IMR-90 (cell line): ENCODE data around the gene HELZ. TPM values are rescaled to one million over a fixed set of nuclear protein-coding genes. Genes with fewer than 3 reads are reported as not detected.
A peak's percentile ranks its signal among the peaks of the same experiment; 100 is the strongest.

Source experiments
- ATAC-seq: fragments of 200-7000 bp; cut with Tn5 transposase; 2 replicates; pipeline ENCODE4 v1.9.1; 2020; ENCODE audit warnings: low read depth, mild to moderate bottlenecking, moderate library complexity
- BruUV-seq: library from RNA; stranded (reverse); fragments of 400-500 nt; replicated peaks from 2 replicates; lab custom pipeline; 2021; lab: Mats Ljungman, UMichigan
- CTCF ChIA-PET: fragments of 300-600 bp; formaldehyde crosslinking; extraction: SDS; loops from one replicate; lab custom pipeline; 2021; ENCODE audit warnings: antibody characterized with exemption; lab: Yijun Ruan, JAX
- POLR2A ChIA-PET: fragments of 300-600 bp; sonication (Branson Sonifier 250); formaldehyde crosslinking; loops from one replicate; lab custom pipeline; 2022; ENCODE audit warnings: antibody characterized with exemption; ENCODE audit not compliant: unreplicated experiment; lab: Charles Lee
- DNase-seq: peaks from one replicate; pipeline ENCODE4 v3.0.0; 2013
- H2AFZ ChIP-seq: replicated peaks from 2 replicates; pipeline ENCODE3; 2013; ENCODE audit warnings: low read length, mild to moderate bottlenecking; ENCODE audit not compliant: poor library complexity
- H2AK5ac ChIP-seq: 2 replicates; pipeline ENCODE4 v1.6.1; 2013; ENCODE audit warnings: low read depth, low read length, inconsistent platforms
- H2AK9ac ChIP-seq: replicated peaks from 2 replicates; pipeline ENCODE3; 2013; ENCODE audit warnings: mild to moderate bottlenecking, low read depth, low read length, moderate library complexity; ENCODE audit not compliant: poor library complexity
- H2BK120ac ChIP-seq: 2 replicates; pipeline ENCODE4 v1.6.1; 2013; ENCODE audit warnings: low read depth, low read length, inconsistent platforms
- H2BK15ac ChIP-seq: 3 replicates; pipeline ENCODE4 v1.6.1; 2013; ENCODE audit warnings: low read depth, low read length, inconsistent platforms
- H2BK20ac ChIP-seq: 2 replicates; pipeline ENCODE4 v1.6.1; 2013; ENCODE audit warnings: low read depth, mild to moderate bottlenecking, inconsistent platforms, low read length, moderate library complexity
- H2BK5ac ChIP-seq: 2 replicates; pipeline ENCODE4 v1.6.1; 2013; ENCODE audit warnings: mild to moderate bottlenecking, low read depth, low read length, inconsistent platforms; ENCODE audit not compliant: poor library complexity, severe bottlenecking
- H3K14ac ChIP-seq: replicated peaks from 2 replicates; pipeline ENCODE4 v1.6.1; 2013; ENCODE audit warnings: low read depth, low read length, inconsistent platforms
- H3K18ac ChIP-seq: 2 replicates; pipeline ENCODE4 v1.6.1; 2013; ENCODE audit warnings: low read depth, low read length, control low read depth
- H3K23ac ChIP-seq: 2 replicates; pipeline ENCODE4 v1.6.1; 2013; ENCODE audit warnings: low read depth, low read length, inconsistent platforms
- H3K27ac ChIP-seq: 2 replicates; pipeline ENCODE4 v1.5.1; 2013; ENCODE audit warnings: mild to moderate bottlenecking, control low read depth, low read length; ENCODE audit not compliant: insufficient read depth
- H3K27me3 ChIP-seq: 2 replicates; pipeline ENCODE4 v1.6.1; 2013; ENCODE audit warnings: low read length; ENCODE audit not compliant: control insufficient read depth, insufficient read depth
- H3K36me3 ChIP-seq: 2 replicates; pipeline ENCODE4 v1.6.1; 2013; ENCODE audit warnings: low read length, mixed read lengths; ENCODE audit not compliant: control insufficient read depth, insufficient read depth
- H3K4ac ChIP-seq: 2 replicates; pipeline ENCODE4 v1.6.1; 2013; ENCODE audit warnings: low read depth, low read length, inconsistent platforms
- H3K4me1 ChIP-seq: 2 replicates; pipeline ENCODE4 v1.6.1; 2013; ENCODE audit warnings: low read length, mixed read lengths; ENCODE audit not compliant: control insufficient read depth, insufficient read depth
- H3K4me2 ChIP-seq: 2 replicates; pipeline ENCODE4 v1.6.1; 2013; ENCODE audit warnings: low read depth, mild to moderate bottlenecking, control low read depth, low read length, moderate library complexity
- H3K4me3 ChIP-seq: 2 replicates; pipeline ENCODE4 v1.5.1; 2013; ENCODE audit warnings: low read depth, mild to moderate bottlenecking, control low read depth, low read length, moderate library complexity; ENCODE audit not compliant: insufficient read depth
- H3K56ac ChIP-seq: 2 replicates; pipeline ENCODE4 v1.6.1; 2013; ENCODE audit warnings: low read length, inconsistent platforms; ENCODE audit not compliant: insufficient read depth; ENCODE audit errors: extremely low read depth
- H3K79me1 ChIP-seq, 2 experiments: 2 replicates each; pipeline ENCODE4 v1.6.1; 2013; ENCODE audit warnings: low read length in 2 of 2, inconsistent platforms in 1 of 2, low read depth in 1 of 2
- H3K9ac ChIP-seq: 2 replicates; pipeline ENCODE4 v1.6.1; 2013; ENCODE audit warnings: low read depth, low read length, control low read depth
- H3K9me1 ChIP-seq: 2 replicates; pipeline ENCODE4 v1.6.1; 2013; ENCODE audit warnings: low read length, inconsistent platforms; ENCODE audit not compliant: insufficient read depth
- H3K9me3 ChIP-seq: 2 replicates; pipeline ENCODE4 v1.6.1; 2013; ENCODE audit warnings: low read length; ENCODE audit not compliant: control insufficient read depth, insufficient read depth
- H4K20me1 ChIP-seq: 2 replicates; pipeline ENCODE4 v1.6.1; 2013; ENCODE audit warnings: low read length, inconsistent platforms; ENCODE audit not compliant: insufficient read depth
- H4K5ac ChIP-seq: 2 replicates; pipeline ENCODE4 v1.6.1; 2013; ENCODE audit warnings: mild to moderate bottlenecking, low read depth, low read length, control low read depth
- H4K8ac ChIP-seq, 2 experiments: 2 replicates each; pipeline ENCODE4 v1.6.1; 2013; ENCODE audit warnings: low read depth in 2 of 2, low read length in 2 of 2, control low read depth in 1 of 2, inconsistent platforms in 1 of 2
- H4K91ac ChIP-seq: 2 replicates; pipeline ENCODE4 v1.6.1; 2013; ENCODE audit warnings: low read depth, low read length, inconsistent platforms; ENCODE audit not compliant: insufficient read depth
- CHD1 ChIP-seq: IDR thresholded peaks from 2 replicates; pipeline ENCODE4 v1.6.1; 2012; ENCODE audit warnings: low read depth, low read length, improper control_type of control experiment
- FOS ChIP-seq: fragments of 150-350 bp; IDR thresholded peaks from 2 replicates; pipeline ENCODE4 v1.6.1; 2016; ENCODE audit warnings: low read depth, low read length
- MXI1 ChIP-seq: IDR thresholded peaks from 2 replicates; pipeline ENCODE4 v1.6.1; 2012; ENCODE audit warnings: low read depth, mild to moderate bottlenecking, low read length, moderate library complexity, borderline replicate concordance
- WGBS, 2 experiments: methylation state at CpG; one replicate each; pipeline versions ENCODE4 v1.1.5 to v1.1.7; 2013; ENCODE audit warnings: missing lambda C conversion rate in 2 of 2; ENCODE audit not compliant: insufficient read length in 1 of 2; ENCODE audit errors: extremely low coverage in 2 of 2; 5-methylcytosine and 5-hydroxymethylcytosine counted together
- dilution Hi-C: fragments of 300-500 bp; cut with HindIII; formaldehyde crosslinking; loops from one replicate; pipeline ENCODE4 v1.14.3; 2018; ENCODE audit warnings: low sequenced_read_pairs; ENCODE audit not compliant: unreplicated experiment
- in situ Hi-C: fragments of 300-500 bp; cut with MboI; formaldehyde crosslinking; loops from 3 replicates; pipeline ENCODE4 v1.14.3; 2019; ENCODE audit warnings: low sequenced_read_pairs, inconsistent platforms, mixed read lengths
- intact Hi-C: fragments of 100-400 bp; cut with micrococcal nuclease; formaldehyde crosslinking; loops from 2 replicates; pipeline ENCODE4 v1.10.0; 2022
- polyA plus RNA-seq, 3 experiments: library from polyadenylated mRNA; depleted of rRNA; stranded (reverse); fragments of >200 nt; gene quantifications; 2 replicates each; pipeline ENCODE4 v1.2.3, GENCODE V29; 2012; ENCODE audit warnings: low replicate concordance in 1 of 3
- total RNA-seq: library from RNA; depleted of rRNA; stranded (reverse); fragments of >200 nt; gene quantifications from 2 replicates; pipeline ENCODE4 v1.2.3, GENCODE V29; 2012

HELZ gene
- total and polyA plus RNA-seq, 2 of the 4 experiments (the other 2 are of a cell fraction): 8.0 to 60.6 TPM

DNA sequence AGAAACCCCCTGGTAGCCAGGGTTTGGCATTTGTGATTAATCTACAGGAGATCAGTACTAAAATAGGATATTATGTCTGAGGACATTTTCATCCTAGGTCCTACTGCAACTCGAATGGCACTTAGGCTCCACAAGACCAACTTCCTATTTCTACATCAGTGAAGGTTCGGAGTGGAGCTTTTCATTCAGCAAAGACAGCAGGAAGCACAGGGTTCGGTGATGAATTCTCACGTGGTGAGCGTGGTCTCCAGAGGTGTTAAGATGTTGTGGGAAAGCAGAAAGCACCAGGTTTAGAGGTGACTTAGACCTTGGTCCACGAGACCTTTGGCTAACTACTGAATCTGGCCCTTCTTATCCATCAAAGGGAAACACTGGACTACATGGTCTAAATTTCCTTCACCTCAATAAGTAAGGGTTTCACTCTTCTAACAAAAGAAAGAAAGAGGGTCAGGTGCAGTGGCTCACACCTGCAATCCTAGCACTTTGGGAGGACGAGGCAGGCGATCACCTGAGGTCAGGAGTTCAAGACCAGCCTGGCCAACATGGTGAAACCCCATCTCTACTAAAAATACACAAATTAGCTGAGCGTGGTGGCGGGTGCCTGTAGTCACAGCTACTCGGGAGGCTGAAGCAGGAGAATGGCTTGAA, 13.9 kb upstream of the HELZ start:
- Histone ChIP-seq H3K56ac (no peak overlapping the region), H3K23ac (no peak overlapping the region), H3K4me1 (peaks cover 6% of the 10 kb centered on the region; the same call in 1 of the 2 replicates), H3K14ac (peak overlapping the region; percentile 66; the same call in 1 of the 2 replicates), H4K20me1 (peaks cover 5% of the 10 kb centered on the region; the same call in 1 of the 2 replicates), H3K27ac (no peak overlapping the region), H3K36me3 (no peaks in the 10 kb centered on the region), H4K91ac (peak overlapping the region; percentile 54), H2BK5ac (peak overlapping the region; percentile 45), H3K4me3 (no peak overlapping the region), H3K18ac (no peak overlapping the region), H3K9ac (no peak overlapping the region), H3K4me2 (no peak overlapping the region), H3K4ac (no peak overlapping the region), H2AFZ (peak overlapping the region; percentile 56), H2BK15ac (peak overlapping the region; percentile 9; the same call in 1 of the 3 replicates), H3K9me1 (peaks cover 4% of the 10 kb centered on the region; the same call in 1 of the 2 replicates), H4K8ac (no peak overlapping the region), H3K9me3 (no peaks in the 10 kb centered on the region), H3K79me1 (no peaks in the 10 kb centered on the region), H2AK9ac (no peak overlapping the region), H2AK5ac (peak overlapping the region; percentile 63; the same call in 1 of the 2 replicates), H4K5ac (no peak overlapping the region), H3K27me3 (no peaks in the 10 kb centered on the region), H2BK120ac (no peak overlapping the region), H2BK20ac (no peak overlapping the region; the same call in 1 of the 2 replicates)
- no peak for ATAC-seq
- in situ Hi-C loops: no loop called here
- ChIA-PET CTCF (no interaction called here), POLR2A (no interaction called here)
- no peak for TF ChIP-seq MXI1
- TF ChIP-seq CHD1: no peak
- TF ChIP-seq FOS: no peak
- no TSS peak for BruUV-seq
- dilution Hi-C loops: no loop called here
- intact Hi-C loops: no loop called here
- DNase-seq: no peak
- WGBS, 2 experiments: no CpG with 5 or more reads among the region's 11 CpGs
